Activated CD4-positive, alpha-beta T cell treated with anti-CD3 and anti-CD28 coated beads for 24 hours (primary cell): ENCODE results near the gene KNDC1.

Experiments used
- DNase-seq, 2 donors: peaks; one replicate each; pipeline ENCODE4 v3.0.0-alpha.2; 2020; ENCODE audit warnings: low read depth in 2 of 2

Gene KNDC1

GRCh38 chr10:133190225-133190624, 30.2 kb downstream of the KNDC1 start:
- no peak for DNase-seq

- no peak for DNase-seq
Measured at GRCh38 chr10:133191651-133192050, 31.6 kb downstream of the KNDC1 start.

- no peak for DNase-seq
Measured at GRCh38 chr10:133194151-133194550, 34.1 kb downstream of the KNDC1 start.

- no peak for DNase-seq
Measured at GRCh38 chr10:133195096-133195495, 35.1 kb downstream of the KNDC1 start.

- no peak for DNase-seq
Measured at GRCh38 chr10:133195611-133196010, 35.6 kb downstream of the KNDC1 start.

- no peak for DNase-seq
Measured at GRCh38 chr10:133196221-133196915, 36.3 kb downstream of the KNDC1 start.

- no peak for DNase-seq
Measured at GRCh38 chr10:133196936-133197758, 37.1 kb downstream of the KNDC1 start.

- DNase-seq = no peak
Measured at GRCh38 chr10:133197786-133198185, 37.8 kb downstream of the KNDC1 start.

GRCh38 chr10:133198206-133198605, 38.2 kb downstream of the KNDC1 start:
- DNase-seq = no peak

GRCh38 chr10:133198621-133199487, 38.8 kb downstream of the KNDC1 start:
- DNase-seq = no peak

- DNase-seq = no peak
Measured at GRCh38 chr10:133199488-133199885, 39.5 kb downstream of the KNDC1 start.

- no peak for DNase-seq
Measured at GRCh38 chr10:133199992-133200611, 40.1 kb downstream of the KNDC1 start.

- no peak for DNase-seq
Measured at GRCh38 chr10:133200621-133201031, 40.6 kb downstream of the KNDC1 start.

GRCh38 chr10:133201151-133201947, 41.3 kb downstream of the KNDC1 start:
- no peak for DNase-seq

GRCh38 chr10:133201948-133202725, 42.1 kb downstream of the KNDC1 start:
- no peak for DNase-seq

GRCh38 chr10:133202778-133203651, 43.0 kb downstream of the KNDC1 start:
- DNase-seq = no peak

- DNase-seq = no peak
Measured at GRCh38 chr10:133203652-133204195, 43.7 kb downstream of the KNDC1 start.

GRCh38 chr10:133204226-133205015, 44.4 kb downstream of the KNDC1 start:
- DNase-seq = no peak
